Upper lobe of right lung (tissue), 1 donor: Measurements from ENCODE around the gene ALDOA. TPM values are rescaled to one million over a fixed set of nuclear protein-coding genes. Genes with fewer than 3 reads are reported as not detected.

Experiments
- ATAC-seq: fragments of 200-7000 bp; cut with Tn5 transposase; one replicate; pipeline ENCODE4 v1.9.1; 2020; ENCODE audit warnings: mild to moderate bottlenecking, moderate library complexity
- DNase-seq: peaks from one replicate; pipeline ENCODE4 v3.0.0-alpha.2; 2020
- H3K27ac ChIP-seq: fragments of 200-600 bp; one replicate; pipeline ENCODE4 v1.8.0; 2022
- H3K27me3 ChIP-seq: fragments of 200-600 bp; one replicate; pipeline ENCODE4 v1.8.0; 2022; ENCODE audit warnings: mild to moderate bottlenecking
- H3K36me3 ChIP-seq: fragments of 200-600 bp; one replicate; pipeline ENCODE4 v1.8.0; 2022
- H3K4me1 ChIP-seq: fragments of 200-600 bp; one replicate; pipeline ENCODE4 v1.8.0; 2022
- H3K4me3 ChIP-seq: fragments of 200-600 bp; one replicate; pipeline ENCODE4 v1.8.0; 2022; ENCODE audit warnings: mild to moderate bottlenecking
- H3K9me3 ChIP-seq: fragments of 200-600 bp; one replicate; pipeline ENCODE4 v1.8.0; 2022
- CTCF ChIP-seq: fragments of 200-600 bp; IDR thresholded peaks from one replicate; pipeline ENCODE4 v1.8.0; 2022; ENCODE audit warnings: antibody characterized with exemption
- intact Hi-C: fragments of 100-400 bp; cut with DNase I; formaldehyde crosslinking; loops from one replicate; pipeline ENCODE4 v1.11.0; 2022
- total RNA-seq: library from RNA; stranded (reverse); fragmentation: NEBNext Ultra II Directional; extraction: Animal tissue kit (Norgen Biotek cat#: 25700); gene quantifications from one replicate; pipeline ENCODE4 v1.2.1, GENCODE V29; 2021
- donor health status: DM: no; HTN: yes; CAD: no; lungs with severe emphysema.

The ALDOA gene
- total RNA-seq, 1 donor from 2014 or later: 689 TPM

GRCh38 chr16:30082545-30083090 lies 17.1 kb downstream of the ALDOA start:
- DNase-seq: no peak
- H3K36me3 ChIP-seq: peaks cover 69% of the 10 kb centered on the region

GRCh38 chr16:30083216-30084055 lies 17.9 kb downstream of the ALDOA start:
- TF ChIP-seq CTCF: no peak
- DNase-seq (no peak), ATAC-seq (no peak)
- Histone ChIP-seq H3K9me3 (no peaks in the 10 kb centered on the region), H3K4me3 (no peak overlapping the region), H3K36me3 (peaks cover 67% of the 10 kb centered on the region), H3K4me1 (no peaks in the 10 kb centered on the region), H3K27ac (no peak overlapping the region), H3K27me3 (no peaks in the 10 kb centered on the region)
- intact Hi-C loops: no loop called here

More at GRCh38 chr16:30082545-30083090, 17.1 kb downstream of the ALDOA start:
- Histone ChIP-seq H3K4me1 (peaks cover 3% of the 10 kb centered on the region), H3K27me3 (no peaks in the 10 kb centered on the region), H3K9me3 (no peaks in the 10 kb centered on the region), H3K4me3 (no peak overlapping the region), H3K27ac (no peak overlapping the region)
- ATAC-seq: no peak
- TF ChIP-seq CTCF: no peak
- intact Hi-C loops: no loop called here

- Histone ChIP-seq H3K4me1 (no peaks in the 10 kb centered on the region), H3K27ac (no peak overlapping the region), H3K36me3 (peaks cover 62% of the 10 kb centered on the region), H3K4me3 (no peak overlapping the region), H3K27me3 (no peaks in the 10 kb centered on the region), H3K9me3 (no peaks in the 10 kb centered on the region)
- intact Hi-C loops: no loop called here
- no peak for TF ChIP-seq CTCF
- ATAC-seq (no peak), DNase-seq (no peak)
Measured at GRCh38 chr16:30084096-30084815, 18.7 kb downstream of the ALDOA start.

- H3K27ac ChIP-seq: no peak overlapping the region
- no peak overlapping the region for H3K4me3 ChIP-seq
- intact Hi-C loops: no loop called here
- no peak for DNase-seq
- H3K36me3 ChIP-seq: peaks cover 56% of the 10 kb centered on the region
- no peak for ATAC-seq
- no peaks in the 10 kb centered on the region for H3K9me3 ChIP-seq
- H3K27me3 ChIP-seq: no peaks in the 10 kb centered on the region
- TF ChIP-seq CTCF: no peak
- H3K4me1 ChIP-seq: no peaks in the 10 kb centered on the region
Measured at GRCh38 chr16:30084816-30085159, 19.2 kb downstream of the ALDOA start.

GRCh38 chr16:30085247-30085646 lies 19.7 kb downstream of the ALDOA start:
- Histone ChIP-seq H3K27me3 (no peaks in the 10 kb centered on the region), H3K4me1 (no peaks in the 10 kb centered on the region), H3K9me3 (no peaks in the 10 kb centered on the region), H3K4me3 (no peak overlapping the region), H3K27ac (no peak overlapping the region), H3K36me3 (peaks cover 52% of the 10 kb centered on the region)
- DNase-seq: no peak
- no peak for ATAC-seq
- intact Hi-C loops: no loop called here
- no peak for TF ChIP-seq CTCF
